Ovary (tissue), 9 donors: ENCODE results near the gene MRPL45. TPM values are rescaled to one million over a fixed set of nuclear protein-coding genes. Genes with fewer than 3 reads are reported as not detected.

Experiments used
- DNase-seq, 5 donors: peaks; one replicate each; pipeline ENCODE4 v3.0.0-alpha.2; 2019 to 2020
- H3K27ac ChIP-seq, 2 donors: fragments of 200-600 bp; one replicate each; pipeline versions ENCODE4 v1.5.1 to v1.8.0; 2019 to 2022
- H3K27me3 ChIP-seq: fragments of 200-600 bp; one replicate; pipeline ENCODE4 v1.8.0; 2022
- H3K36me3 ChIP-seq: fragments of 200-600 bp; sonication (generic); one replicate; pipeline ENCODE4 v1.5.1; 2019
- H3K4me1 ChIP-seq: one replicate; pipeline ENCODE4 v1.8.1; 2013; ENCODE audit warnings: mild to moderate bottlenecking, moderate library complexity; ENCODE audit not compliant: insufficient read depth
- H3K4me3 ChIP-seq: fragments of 200-600 bp; sonication (generic); one replicate; pipeline ENCODE4 v1.5.1; 2017
- H3K9me3 ChIP-seq, 2 donors: fragments of 200-600 bp in 1 of 2; sonication (generic) in 1 of 2; one replicate each; pipeline versions ENCODE4 v1.5.1 to v1.8.1; 2013 to 2019; ENCODE audit warnings: mild to moderate bottlenecking in 1 of 2, moderate library complexity in 1 of 2
- CTCF ChIP-seq, 3 donors: fragments of 450-650 bp in 2 of 3; fragments of 200-600 bp in 1 of 3; IDR thresholded peaks; one replicate each; pipeline versions ENCODE4 v1.5.1 to v1.8.0; 2016 to 2022; ENCODE audit warnings: antibody characterized with exemption in 3 of 3, mild to moderate bottlenecking in 1 of 3
- EP300 ChIP-seq: sonication (generic); formaldehyde crosslinking; IDR thresholded peaks from one replicate; pipeline ENCODE4 v1.6.1; 2017; ENCODE audit warnings: antibody characterized with exemption
- POLR2A ChIP-seq: fragments of 450-650 bp; IDR thresholded peaks from one replicate; pipeline ENCODE4 v1.6.1; 2017; ENCODE audit warnings: antibody characterized with exemption, mild to moderate bottlenecking, moderate library complexity
- WGBS, 3 donors: extraction: QIAGEN DNeasy Blood & Tissue Kit in 1 of 3; methylation state at CpG; one replicate each; pipeline versions ENCODE4 v1.1.5 to v1.1.7; 2013 to 2017; 5-methylcytosine and 5-hydroxymethylcytosine counted together
- intact Hi-C, 4 donors: fragments of 100-400 bp; cut with DNase I; formaldehyde crosslinking; loops; one replicate each; pipeline versions ENCODE4 v1.11.0 to v1.15.1; 2022 to 2023
- polyA plus RNA-seq, 2 donors: library from polyadenylated mRNA; stranded (reverse); fragments of 200-250 nt in 1 of 2; fragments of 350-450 nt in 1 of 2; fragmentation: Illumina TruSeq in 1 of 2; extraction: RNeasy Lipid Tissue Mini Kit (QIAGEN cat#74804) in 1 of 2; gene quantifications; one replicate each; pipeline ENCODE4 v1.2.3, GENCODE V29; 2013 to 2014
- total RNA-seq, 7 donors: library from RNA; depleted of rRNA in 2 of 7; stranded (reverse); fragments of >200 nt in 2 of 7; fragmentation: NEBNext Ultra II Directional in 3 of 7; extraction: Animal tissue kit (Norgen Biotek cat#: 25700) in 3 of 7; gene quantifications; one replicate each; pipeline versions ENCODE4 v1.1.0 to v1.2.4, GENCODE V29; 2016 to 2023
- donor health status: DM: no; HTN: no; CAD: no; lungs with moderate emphysema.
- donor health status: DM: no; HTN: no; CAD: no.
- donor health status: Bipolar disorder and iron deficiency.
- donor health status: DM: yes; HTN: yes; CAD: no.
- donor health status: DM: no; HTN: no; CAD: no.
- donor health status: DM: yes; HTN: yes; CAD: no.

Gene MRPL45
- total and polyA plus RNA-seq, 9 donors, result 24.5 to 74.5 (median 34.5) TPM

- Histone ChIP-seq H3K36me3 (no peaks in the 10 kb centered on the region), H3K27me3 (no peaks in the 10 kb centered on the region), H3K27ac (no peak overlapping the region), H3K4me1 (no peaks in the 10 kb centered on the region), H3K4me3 (no peak overlapping the region), H3K9me3 (no peaks in the 10 kb centered on the region)
- no peak for DNase-seq
- intact Hi-C loops, result no loop called here
- WGBS, 3 donors, result 79 to 85% (median 80%) methylated on average over 2 of the region's 2 CpGs
- TF ChIP-seq CTCF (IDR thresholded peaks at IDR 0.05), result no peak
- TF ChIP-seq EP300, result no peak
- TF ChIP-seq POLR2A, result no peak
Measured at GRCh38 chr17:38324772-38325171, 27.8 kb downstream of the MRPL45 start.

GRCh38 chr17:38325221-38325851 lies 28.4 kb downstream of the MRPL45 start:
- H3K27me3 ChIP-seq, result no peaks in the 10 kb centered on the region
- DNase-seq, result no peak
- H3K4me3 ChIP-seq, result no peak overlapping the region
- no peak for TF ChIP-seq POLR2A
- TF ChIP-seq CTCF (IDR thresholded peaks at IDR 0.05), result no peak
- TF ChIP-seq EP300, result no peak
- H3K36me3 ChIP-seq, result no peaks in the 10 kb centered on the region
- 34 to 36% (median 36%) methylated on average over 5 of the region's 5 CpGs for WGBS, 3 donors
- H3K27ac ChIP-seq, result no peak overlapping the region
- no peaks in the 10 kb centered on the region for H3K9me3 ChIP-seq
- H3K4me1 ChIP-seq, result no peaks in the 10 kb centered on the region
- intact Hi-C loops, result no loop called here

GRCh38 chr17:38326996-38327792 lies 30.2 kb downstream of the MRPL45 start:
- Histone ChIP-seq H3K36me3 (no peaks in the 10 kb centered on the region), H3K4me1 (no peaks in the 10 kb centered on the region), H3K27me3 (no peaks in the 10 kb centered on the region), H3K4me3 (no peak overlapping the region), H3K9me3 (no peaks in the 10 kb centered on the region), H3K27ac (no peak overlapping the region)
- DNase-seq, result no peak
- intact Hi-C loops, result no loop called here
- TF ChIP-seq EP300 (no peak), POLR2A (no peak), CTCF (IDR thresholded peaks at IDR 0.05) (no peak)
- WGBS, 3 donors, result 55 to 66% (median 65%) methylated on average over 8 of the region's 8 CpGs

- WGBS, 3 donors, result 21 to 40% (median 33%) methylated on average over 1 of the region's 1 CpG
- TF ChIP-seq POLR2A (no peak), EP300 (no peak), CTCF (IDR thresholded peaks at IDR 0.05) (no peak)
- DNase-seq, result no peak
- intact Hi-C loops, result no loop called here
- Histone ChIP-seq H3K4me1 (no peaks in the 10 kb centered on the region), H3K27me3 (no peaks in the 10 kb centered on the region), H3K4me3 (no peak overlapping the region), H3K36me3 (no peaks in the 10 kb centered on the region), H3K9me3 (no peaks in the 10 kb centered on the region), H3K27ac (no peak overlapping the region)
Measured at GRCh38 chr17:38327936-38328335, 31.0 kb downstream of the MRPL45 start.
